CD4-positive, alpha-beta T cell treated with Interleukin-15 for 1 hour (primary cell): ENCODE measurements around the gene TUBGCP3.
"Not testable (repeated sequence)": the region's sequence is repeated elsewhere in the genome, so short reads cannot be mapped to it uniquely, and the experiment has no call there.

Experiments used
- DNase-seq: peaks from one replicate; pipeline ENCODE4 v3.0.0-alpha.2; 2020

TUBGCP3 gene

DNA sequence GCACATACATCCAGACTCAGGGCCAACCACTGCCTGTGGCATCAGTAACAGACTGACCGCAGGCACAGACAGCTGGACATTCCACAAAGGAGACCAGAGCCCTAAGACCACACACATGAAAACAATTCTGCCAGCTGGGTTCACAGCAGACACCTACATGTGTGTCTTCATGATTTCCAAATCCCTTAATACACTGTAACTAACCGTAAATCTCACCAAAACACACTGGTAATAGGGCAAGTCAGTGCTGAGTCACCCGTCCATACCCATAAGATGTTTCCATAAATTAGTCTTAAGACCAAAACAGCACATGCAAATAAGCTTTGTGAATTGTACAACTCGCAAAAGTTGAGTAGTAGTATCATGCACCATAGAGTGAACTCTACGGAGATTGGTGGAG is 65.4 kb downstream of the TUBGCP3 start:
- DNase-seq: no peak

DNA sequence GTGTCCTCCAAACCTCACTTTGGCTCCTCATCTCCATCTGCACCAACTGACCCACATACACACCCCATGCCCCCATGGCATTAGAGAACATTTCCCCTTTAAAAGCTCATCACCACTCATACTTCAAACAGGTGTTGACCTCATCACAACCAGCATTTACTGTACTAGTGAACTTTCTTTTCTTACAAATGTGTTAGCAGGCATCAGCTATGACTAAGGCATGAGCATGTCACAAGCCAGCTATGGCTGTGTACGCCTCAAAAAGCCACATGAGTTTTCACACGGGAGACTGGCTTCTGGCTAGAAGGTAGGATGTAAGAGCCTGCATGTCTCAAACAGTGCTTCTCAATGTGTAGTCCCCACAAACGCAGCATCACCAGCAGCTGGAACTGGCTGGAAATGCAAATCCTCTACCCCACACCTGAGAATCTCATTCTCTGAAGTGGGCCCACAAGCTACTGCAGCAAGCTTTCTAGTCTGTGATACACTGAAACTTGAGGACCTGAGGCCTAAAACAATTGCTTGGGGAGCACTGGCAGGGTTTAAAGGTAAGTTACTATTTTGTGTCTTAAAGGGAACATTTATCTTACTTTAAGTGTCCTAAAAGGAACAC is 66.8 kb downstream of the TUBGCP3 start:
- no peak for DNase-seq

DNA sequence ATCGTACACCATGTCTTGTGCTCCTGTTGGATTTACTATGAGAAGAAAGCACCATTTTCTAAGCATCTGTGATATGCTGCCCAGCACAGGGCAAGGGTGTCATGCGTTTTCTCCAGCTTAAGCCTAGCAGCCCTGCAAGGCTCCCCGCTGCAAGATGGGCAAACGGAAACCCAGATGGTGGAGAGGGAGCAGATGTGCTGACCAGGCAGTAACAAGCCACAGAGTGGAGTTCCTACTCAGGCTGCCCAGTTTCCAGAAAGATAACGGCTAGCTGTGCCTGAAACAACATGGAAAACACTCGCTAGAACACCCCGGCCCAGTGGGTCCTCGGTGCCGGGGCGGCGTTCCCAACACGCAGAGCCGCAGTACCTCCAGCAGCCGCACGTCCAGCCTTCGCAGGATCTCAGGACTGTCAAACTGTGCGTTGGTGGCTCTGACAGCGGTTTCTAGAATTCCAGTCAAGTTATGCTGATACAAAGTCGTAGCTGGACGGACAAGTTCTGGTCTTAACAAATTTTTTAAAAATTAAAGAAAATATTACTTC is 68.4 kb downstream of the TUBGCP3 start:
- no peak for DNase-seq

DNA sequence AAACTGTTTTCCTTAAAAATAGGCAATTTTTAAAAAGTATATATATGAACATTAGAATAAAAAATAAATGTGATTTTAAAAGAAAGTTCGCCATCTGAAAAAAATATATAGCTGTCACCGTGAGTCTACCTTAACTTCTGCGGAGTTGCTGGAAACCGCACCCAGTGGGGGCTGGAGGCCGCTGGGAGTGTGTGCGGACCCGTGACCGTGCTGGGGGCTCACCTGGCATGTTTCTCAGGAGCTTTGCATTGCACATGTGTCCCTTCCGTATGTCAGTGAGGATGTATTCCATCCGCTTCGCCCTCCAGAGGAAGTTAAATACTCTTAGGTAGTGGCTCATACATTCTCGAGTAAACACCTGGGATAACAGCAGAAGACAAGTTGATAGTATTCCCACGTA is 71.7 kb downstream of the TUBGCP3 start:
- DNase-seq: no peak

DNA sequence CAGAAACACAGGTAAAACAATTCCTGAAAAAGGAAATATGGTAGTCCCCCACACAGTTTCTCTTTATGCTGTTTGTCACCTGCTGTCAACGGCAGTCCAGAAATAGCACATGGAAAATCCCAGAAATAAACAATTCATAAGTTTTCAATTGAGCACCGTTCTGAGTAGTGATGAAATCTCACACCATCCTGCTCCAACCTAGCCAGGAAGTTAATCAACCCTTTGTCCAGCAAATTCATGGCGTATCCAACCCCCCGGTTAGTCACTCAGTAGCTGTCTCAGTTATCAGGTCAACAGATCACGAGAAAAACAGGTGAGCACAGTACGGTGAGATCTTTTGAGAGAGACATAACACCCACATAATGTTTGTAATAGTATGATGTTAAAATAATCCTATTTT is 74.2 kb downstream of the TUBGCP3 start:
- DNase-seq: no peak

DNA sequence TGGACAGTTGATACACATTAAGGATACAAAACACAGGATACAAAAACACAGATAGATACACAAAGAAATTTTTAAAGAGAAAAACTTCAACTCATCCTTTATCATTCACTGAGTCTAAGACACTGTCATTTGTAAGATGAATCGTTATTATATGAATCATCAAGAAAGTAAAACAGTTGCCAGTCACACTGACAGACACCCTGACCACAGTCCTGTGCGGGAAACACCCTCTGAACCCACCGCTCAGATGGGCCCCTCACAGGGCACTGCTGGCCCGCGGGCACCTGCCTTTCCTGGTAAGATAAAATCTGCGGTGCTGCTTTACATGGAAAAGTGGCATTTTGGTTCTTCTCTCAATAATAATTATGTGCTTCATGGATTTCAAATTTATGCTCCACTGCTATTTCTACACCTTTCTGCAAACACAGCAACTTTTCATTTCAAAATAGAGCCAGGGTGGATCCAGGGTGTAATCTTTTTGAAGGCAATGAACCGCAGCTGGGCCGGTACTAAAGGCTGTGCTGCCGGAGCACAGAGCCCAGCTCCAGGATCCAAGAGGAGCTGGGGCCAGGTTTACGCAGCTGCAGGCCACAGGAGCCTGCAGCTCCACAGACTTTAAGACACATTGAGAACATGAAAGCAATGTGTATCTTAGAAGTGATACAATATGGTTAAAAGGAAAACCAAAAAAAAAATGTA is 76.8 kb downstream of the TUBGCP3 start:
- DNase-seq: no peak

DNA sequence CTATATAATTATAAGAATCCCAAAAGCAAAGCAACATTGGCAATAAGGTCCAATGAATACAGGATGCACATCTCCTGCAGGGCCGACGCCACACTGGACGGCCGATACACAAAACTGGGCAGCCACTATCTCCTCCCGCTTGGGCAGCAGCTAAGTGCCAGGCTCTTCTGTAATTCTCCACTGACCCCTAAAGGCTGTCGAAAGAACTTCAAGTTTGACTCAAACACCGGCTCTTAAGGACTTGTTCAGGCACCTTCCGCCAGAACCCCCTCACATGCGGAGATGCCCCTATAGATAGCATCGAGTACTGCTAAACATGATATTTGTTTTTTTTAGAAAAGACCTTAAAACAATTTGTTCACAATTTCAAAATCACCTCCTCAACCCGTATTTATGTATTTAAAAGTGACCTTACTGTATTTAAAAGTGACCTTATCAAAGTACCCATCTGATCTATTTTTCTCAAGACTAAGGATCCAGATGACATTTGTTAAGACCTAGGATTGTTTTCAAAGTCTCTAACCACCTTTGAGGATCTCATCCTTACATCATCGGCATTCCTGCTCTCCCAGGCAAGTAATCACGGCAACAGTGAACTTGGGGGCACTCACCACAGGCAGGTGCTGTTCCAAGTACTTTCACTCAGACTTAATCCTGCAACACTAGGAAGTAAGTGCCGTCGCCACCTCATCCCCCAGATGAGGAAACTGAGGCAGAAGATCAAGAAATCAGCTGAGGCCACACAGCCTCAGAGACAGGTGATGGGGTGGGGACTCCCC is 77.8 kb downstream of the TUBGCP3 start:
- no peak for DNase-seq

DNA sequence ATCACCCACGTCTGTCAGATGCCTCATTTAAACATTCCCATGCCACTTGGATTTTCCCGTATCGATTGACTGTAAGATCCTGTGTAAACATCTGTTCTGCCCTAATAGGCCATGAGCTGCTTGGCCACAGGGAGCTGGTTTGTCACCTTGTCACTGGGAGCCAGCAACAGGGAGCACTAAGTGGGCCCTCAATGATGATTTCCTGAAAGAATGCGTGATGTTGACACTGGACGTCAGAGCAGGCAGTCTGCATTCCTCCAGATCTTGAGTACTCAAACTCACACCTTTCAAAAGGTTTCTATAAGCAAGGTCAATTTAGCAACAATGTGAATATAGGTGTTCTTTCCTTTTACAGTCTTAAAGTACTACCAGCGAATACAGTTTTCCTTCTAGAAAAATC is 78.8 kb downstream of the TUBGCP3 start:
- no peak for DNase-seq

DNA sequence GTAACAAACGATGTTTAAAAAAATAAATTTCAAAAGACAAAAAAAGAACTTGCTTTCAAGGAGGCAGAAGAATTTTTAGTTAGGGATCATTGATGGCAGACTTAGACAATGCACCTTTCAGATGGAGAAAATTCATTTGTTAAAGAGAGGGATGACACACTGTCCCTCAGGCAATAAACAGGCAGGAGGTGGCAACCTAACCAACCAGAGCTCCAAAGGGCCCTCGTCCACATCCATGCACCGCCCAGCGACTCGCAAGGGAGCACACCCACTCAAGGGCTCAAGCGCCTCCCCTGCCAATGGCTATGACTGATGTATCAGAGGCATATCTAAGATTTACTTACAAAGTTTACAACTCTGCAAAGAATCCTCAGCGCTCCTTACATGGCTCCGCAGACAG is 81.9 kb downstream of the TUBGCP3 start:
- no peak for DNase-seq

DNA sequence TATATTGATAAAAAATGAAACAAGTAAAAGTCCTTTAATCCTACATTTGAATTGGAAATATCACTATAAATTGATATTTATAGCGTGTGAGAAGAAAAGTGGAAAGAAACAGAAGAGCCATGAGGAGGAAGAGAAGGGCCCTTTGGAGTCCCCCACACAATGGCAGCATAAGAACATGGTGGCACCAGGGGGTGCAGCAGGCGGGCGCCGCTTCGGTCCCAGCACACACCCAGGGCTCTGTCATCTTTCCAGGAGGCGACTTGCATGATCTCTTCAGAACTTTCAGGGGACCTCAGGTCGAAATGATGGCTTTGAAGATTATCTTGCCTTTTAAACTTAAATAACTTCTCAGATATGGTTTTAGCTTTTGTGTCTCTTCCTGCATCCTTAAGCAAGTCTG is 91.8 kb downstream of the TUBGCP3 start:
- DNase-seq: no peak

DNA sequence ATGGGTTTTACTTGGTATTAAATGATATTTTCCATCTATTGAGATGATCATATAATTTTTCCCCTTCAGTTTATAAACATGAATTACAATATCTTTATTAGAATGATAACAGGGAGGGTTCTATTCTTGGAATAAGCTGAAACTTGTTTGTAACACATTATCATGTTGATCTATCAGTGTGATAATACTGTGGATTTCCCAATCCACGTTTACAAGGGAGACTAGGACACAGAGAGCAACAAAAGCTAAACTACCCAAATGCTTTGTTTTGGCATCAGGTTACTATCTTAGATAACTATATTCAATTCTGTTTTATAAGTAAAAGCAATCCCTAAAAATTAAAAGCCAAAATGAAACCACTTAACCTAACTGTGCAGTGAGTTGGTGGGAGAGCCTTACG is 92.5 kb downstream of the TUBGCP3 start:
- no peak for DNase-seq

DNA sequence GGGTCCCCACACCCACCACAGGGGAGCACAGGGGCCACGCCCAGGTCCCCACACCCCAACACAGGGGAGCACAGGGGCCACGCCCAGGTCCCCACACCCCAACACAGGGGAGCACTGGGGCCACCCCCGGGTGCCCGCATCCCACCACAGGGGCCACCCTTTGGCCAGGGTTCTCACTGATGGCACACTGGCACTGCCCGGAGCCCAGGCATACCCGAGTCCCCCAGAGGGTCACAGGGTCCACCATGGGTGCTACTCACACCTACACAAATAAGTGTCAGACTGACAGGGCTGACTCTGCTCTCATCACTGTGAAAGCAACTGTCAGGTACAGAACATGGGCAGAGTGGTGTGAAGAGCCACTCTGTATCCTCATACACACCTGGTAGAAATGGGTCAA is 98.8 kb downstream of the TUBGCP3 start:
- no peak for DNase-seq

DNA sequence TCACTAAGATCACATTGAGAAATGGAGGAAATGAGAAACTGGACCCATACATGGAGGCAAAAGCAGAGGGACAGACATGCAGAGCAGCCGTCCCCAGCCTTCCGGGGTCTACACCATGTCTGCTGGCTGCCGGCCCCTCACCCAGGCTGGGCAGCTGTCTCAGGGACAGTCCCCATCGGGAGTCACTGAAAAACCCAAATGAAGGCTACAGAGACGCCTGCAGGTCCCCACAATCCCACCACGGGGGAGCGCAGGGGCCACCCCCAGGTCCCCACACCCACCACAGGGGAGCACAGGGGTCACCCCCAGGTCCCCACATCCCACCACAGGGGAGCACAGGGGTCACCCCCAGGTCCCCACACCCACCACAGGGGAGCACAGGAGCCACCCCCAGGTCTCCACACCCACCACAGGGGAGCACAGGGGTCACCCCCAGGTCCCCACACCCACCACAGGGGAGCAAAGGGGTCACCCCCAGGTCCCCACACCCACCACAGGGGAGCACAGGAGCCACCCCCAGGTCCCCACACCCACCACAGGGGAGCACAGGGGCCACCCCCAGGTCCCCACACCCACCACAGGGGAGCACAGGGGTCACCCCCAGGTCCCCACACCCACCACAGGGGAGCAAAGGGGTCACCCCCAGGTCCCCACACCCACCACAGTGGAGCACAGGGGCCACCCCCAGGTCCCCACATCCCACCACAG is 99.5 kb downstream of the TUBGCP3 start:
- DNase-seq: not testable (repeated sequence)

DNA sequence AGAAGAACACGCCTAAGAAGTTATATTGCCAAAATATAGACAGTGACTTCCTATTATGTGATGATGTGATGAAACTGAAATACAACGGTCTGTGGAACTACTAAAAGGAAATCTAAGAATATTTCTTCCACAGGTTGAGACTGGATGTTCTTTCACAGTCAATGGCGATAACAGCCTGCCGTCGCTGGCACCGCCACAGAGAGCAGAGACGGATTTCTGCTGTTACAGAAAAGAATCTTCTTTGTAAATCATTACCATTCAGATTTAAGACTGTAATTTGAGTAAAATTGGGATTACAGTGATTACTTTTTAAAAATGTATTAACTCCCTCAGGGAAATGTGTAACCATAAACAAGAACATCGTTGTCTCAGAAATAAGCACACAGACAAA is 100.8 kb downstream of the TUBGCP3 start:
- no peak for DNase-seq

DNA sequence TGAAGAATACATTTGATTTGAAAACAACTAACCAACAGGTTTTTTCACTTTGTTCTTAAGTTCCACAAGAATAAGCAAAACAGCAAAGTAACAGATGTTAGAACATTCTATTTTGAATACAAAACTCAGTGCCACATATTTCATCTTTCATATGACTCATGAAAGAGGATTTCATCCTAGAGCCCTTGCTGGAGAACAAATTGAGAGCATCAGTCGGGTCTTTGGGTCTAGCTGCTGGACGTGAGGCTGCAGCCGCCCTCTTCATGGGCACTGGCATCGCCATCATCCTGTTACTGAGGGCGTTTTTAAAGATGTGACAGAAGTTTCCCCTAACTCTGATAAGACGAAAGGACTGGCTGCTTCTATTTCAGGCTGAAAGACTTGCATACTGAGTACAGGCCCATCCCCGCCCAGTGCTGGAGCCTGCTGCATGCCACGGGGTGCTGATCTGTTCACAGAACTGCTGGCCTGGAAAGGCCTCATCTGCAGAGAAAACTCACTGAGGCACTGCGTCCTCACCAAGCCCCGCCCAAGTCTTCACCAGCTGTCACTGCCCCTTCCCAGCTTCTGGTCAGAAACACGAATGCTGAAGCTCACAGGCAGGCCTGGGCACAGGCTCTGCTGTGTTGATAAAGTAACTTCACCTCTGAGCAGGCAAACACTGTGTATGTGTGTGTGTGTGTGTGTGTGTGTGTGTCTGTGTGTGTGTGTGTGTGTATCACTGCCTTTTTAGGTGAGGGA is 101.4 kb downstream of the TUBGCP3 start:
- DNase-seq: no peak

DNA sequence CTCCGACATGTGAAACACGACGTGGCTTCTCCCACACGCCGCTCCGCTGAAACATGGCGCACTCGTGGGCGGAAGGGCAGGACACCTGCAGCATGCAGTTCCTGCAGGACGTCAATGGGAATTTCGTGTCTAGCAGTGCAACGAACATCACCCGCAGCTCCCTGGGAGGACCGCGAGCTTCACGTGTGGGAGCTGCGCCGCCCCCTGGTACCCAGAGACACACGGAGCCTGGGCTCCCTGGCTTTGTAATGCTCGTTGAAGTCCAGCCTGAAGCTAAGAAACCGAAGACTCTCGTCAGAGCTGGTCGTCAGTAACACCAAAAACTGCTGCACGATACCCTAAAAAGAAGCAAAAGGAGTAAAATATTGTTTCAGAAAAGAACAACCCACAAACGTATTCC is 102.1 kb downstream of the TUBGCP3 start:
- not testable (repeated sequence) for DNase-seq

DNA sequence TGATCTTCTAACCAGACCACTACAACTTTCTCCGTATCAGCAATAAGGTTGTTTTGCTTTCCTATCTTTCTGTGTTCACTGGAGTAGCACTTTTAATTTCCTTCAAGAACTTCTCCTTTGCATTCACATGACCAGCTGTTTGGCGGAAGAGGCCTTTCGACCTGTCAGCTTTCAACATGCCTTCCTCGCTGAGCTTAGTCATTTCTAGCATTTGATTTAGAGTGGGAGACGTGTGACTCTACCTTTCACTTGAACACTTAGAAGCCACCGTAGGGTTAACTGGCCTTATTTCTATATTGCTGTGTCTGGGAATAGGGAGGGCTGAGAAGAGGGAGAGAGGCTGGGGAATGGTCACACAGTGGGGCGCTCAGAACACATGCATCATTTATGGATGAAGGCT is 104.7 kb downstream of the TUBGCP3 start:
- no peak for DNase-seq

DNA sequence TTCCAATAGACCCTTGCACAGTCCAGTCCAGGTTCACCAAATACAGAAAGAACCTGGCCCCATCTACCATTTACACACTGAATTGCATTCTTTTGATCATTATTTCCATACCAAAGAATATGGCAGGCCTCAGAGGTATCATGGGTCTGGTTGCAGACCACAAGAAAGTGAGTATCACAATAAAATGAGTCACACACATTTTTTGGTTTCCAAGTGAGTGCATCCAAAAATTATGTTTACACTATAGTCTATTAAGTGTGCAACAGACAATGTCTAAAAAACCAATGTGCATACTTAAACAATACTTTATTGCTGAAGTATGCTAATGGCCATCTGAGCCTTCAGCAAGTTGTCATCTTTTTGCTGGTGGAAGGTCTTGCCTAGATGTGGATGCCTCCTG is 106.5 kb downstream of the TUBGCP3 start:
- DNase-seq: no peak

DNA sequence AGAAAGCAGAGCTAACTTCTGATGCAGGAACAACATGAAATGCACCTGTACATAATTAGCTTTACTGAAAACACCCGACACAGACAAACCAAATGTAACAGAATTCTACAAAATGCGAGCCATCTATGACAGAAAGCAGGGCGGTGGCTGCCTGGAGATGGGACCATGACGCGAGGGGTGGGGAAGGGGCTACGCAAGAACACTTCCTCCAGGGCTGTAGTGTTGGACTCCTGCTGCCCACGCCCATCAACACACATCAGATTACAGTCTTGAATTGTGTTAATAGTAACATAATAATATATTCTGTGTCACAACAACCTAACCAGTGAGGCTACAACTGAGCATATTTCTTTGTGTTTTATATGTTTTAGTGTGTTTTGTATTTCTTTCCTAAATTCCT is 108.6 kb downstream of the TUBGCP3 start:
- DNase-seq: no peak

DNA sequence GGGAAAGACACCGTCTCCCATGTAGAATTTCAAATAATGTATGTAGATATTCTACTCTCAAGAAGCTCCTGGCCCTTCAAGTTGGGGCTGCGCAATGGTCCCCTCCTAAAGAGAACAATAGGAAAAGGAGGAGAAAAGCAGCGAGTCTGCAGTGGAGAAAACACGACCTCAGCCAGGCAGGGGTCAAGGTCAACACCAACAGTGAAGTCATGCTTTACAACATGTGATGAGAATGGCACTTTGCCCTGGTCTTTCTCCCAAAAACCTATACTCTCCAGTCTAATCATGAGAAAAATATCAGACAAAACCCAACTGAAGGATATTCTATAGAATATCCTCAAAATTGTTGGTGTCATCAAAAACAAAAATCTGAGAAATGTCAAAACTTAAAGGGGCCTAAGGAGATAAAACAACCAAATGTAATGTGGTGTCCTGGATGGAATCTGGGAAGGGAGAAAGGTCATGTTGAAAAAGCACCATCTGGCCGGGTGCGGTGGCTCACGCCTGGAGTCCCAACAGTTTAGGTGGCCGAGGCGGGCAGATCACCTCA is 110.8 kb downstream of the TUBGCP3 start:
- DNase-seq: no peak

DNA sequence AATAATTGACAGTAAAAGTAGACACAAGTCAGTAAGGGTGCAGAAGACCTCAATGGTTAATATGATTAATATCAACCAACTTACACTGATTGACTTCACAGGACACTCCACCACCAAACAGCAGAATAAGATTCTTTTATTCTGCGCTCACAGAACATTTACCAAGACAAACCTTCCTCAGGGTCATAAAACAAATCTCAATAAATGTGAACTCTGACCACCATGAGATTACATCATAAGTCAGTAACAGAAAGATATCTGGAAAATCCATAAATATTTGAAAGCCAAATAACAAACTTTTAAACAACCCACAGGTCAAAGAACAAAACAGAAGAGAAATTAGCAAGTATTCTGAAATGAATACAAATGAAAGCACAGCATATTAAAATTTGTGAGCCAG is 112.1 kb downstream of the TUBGCP3 start:
- DNase-seq: no peak

DNA sequence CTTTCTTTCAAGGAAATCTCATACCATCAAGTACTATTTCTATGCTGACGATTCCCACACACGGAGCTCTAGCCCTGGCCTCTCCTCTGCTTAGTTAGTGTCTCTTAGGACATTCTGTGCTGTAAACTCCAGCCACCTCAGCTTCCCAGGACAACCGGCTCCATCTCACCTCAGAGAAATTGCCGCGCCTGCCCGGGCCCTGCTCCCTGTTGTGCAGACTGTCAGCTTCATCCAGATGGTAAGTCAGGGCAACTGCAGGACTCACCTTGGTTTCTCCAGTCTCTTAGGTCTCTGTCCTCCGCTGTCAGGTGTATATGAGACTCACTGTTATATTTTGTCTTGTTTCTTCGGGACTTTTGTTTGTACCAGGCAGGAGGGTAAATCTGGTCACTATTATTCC is 113.1 kb downstream of the TUBGCP3 start:
- no peak for DNase-seq
